Neural progenitor cell (in vitro differentiated cells): ENCODE measurements around the gene C1QTNF6. TPM values are rescaled to one million over a fixed set of nuclear protein-coding genes. Genes with fewer than 3 reads are reported as not detected.

Source experiments
- DNase-seq: peaks from one replicate; pipeline ENCODE4 v3.0.0-alpha.2; 2016; ENCODE audit warnings: low spot score
- H2AFZ ChIP-seq: fragments of 200-600 bp; sonication (generic); replicated peaks from 2 replicates; pipeline ENCODE4 v1.6.1; 2016; ENCODE audit warnings: antibody characterized with exemption
- H3F3A ChIP-seq: fragments of 200-600 bp; sonication (generic); 2 replicates; pipeline ENCODE4 v1.6.1; 2016; ENCODE audit warnings: antibody characterized with exemption, low read depth
- H3K27ac ChIP-seq: fragments of 200-600 bp; sonication (generic); 2 replicates; pipeline ENCODE4 v1.5.1; 2016; ENCODE audit warnings: mild to moderate bottlenecking
- H3K27me3 ChIP-seq: fragments of 200-600 bp; sonication (generic); 2 replicates; pipeline ENCODE4 v1.6.1; 2016; ENCODE audit warnings: mild to moderate bottlenecking, moderate library complexity
- H3K36me3 ChIP-seq: fragments of 200-600 bp; sonication (generic); 2 replicates; pipeline ENCODE4 v1.5.1; 2016
- H3K4me1 ChIP-seq: fragments of 200-600 bp; sonication (generic); 2 replicates; pipeline ENCODE4 v1.6.1; 2016; ENCODE audit warnings: mixed run types
- H3K4me2 ChIP-seq: fragments of 200-600 bp; sonication (generic); 2 replicates; pipeline ENCODE4 v1.6.1; 2016
- H3K4me3 ChIP-seq: fragments of 200-600 bp; sonication (generic); 2 replicates; pipeline ENCODE4 v1.5.1; 2016
- H3K79me2 ChIP-seq: fragments of 200-600 bp; sonication (generic); 2 replicates; pipeline ENCODE4 v1.6.1; 2016; ENCODE audit warnings: low read depth
- H3K9ac ChIP-seq: fragments of 200-600 bp; sonication (generic); 2 replicates; pipeline ENCODE4 v1.6.1; 2016
- H3K9me3 ChIP-seq: fragments of 200-600 bp; sonication (generic); 2 replicates; pipeline ENCODE4 v1.5.1; 2016; ENCODE audit warnings: low read depth
- H4K20me1 ChIP-seq: fragments of 200-600 bp; sonication (generic); 2 replicates; pipeline ENCODE4 v1.6.1; 2016; ENCODE audit warnings: low read depth
- H3K27ac Mint-ChIP-seq: 3 replicates; pipeline ENCODE4 v1.8.0; 2021; ENCODE audit warnings: mixed read lengths
- H3K27me3 Mint-ChIP-seq: 2 replicates; pipeline ENCODE4 v1.8.0; 2022; ENCODE audit warnings: low read depth, mild to moderate bottlenecking, inconsistent platforms, moderate library complexity, mixed read lengths; ENCODE audit not compliant: insufficient read depth
- H3K36me3 Mint-ChIP-seq: 3 replicates; pipeline ENCODE4 v1.8.0; 2021; ENCODE audit warnings: mixed read lengths
- H3K4me1 Mint-ChIP-seq: 3 replicates; pipeline ENCODE4 v1.8.0; 2021; ENCODE audit warnings: mixed read lengths
- H3K4me3 Mint-ChIP-seq: 3 replicates; pipeline ENCODE4 v1.8.0; 2021; ENCODE audit warnings: mild to moderate bottlenecking, moderate library complexity, mixed read lengths
- H3K9me3 Mint-ChIP-seq: 3 replicates; pipeline ENCODE4 v1.8.0; 2020; ENCODE audit warnings: mixed read lengths
- CTCF ChIP-seq: fragments of 200-600 bp; sonication (generic); IDR thresholded peaks from 2 replicates; pipeline ENCODE4 v1.5.1; 2017; ENCODE audit warnings: antibody characterized with exemption, mild to moderate bottlenecking
- EZH2 ChIP-seq: fragments of 200-600 bp; sonication (generic); IDR thresholded peaks from 2 replicates; pipeline ENCODE4 v1.6.1; 2017; ENCODE audit warnings: antibody characterized with exemption, mild to moderate bottlenecking, moderate library complexity
- EZH2phosphoT487 ChIP-seq: fragments of 200-600 bp; sonication (generic); IDR thresholded peaks from 2 replicates; pipeline ENCODE4 v1.6.1; 2017; ENCODE audit warnings: antibody characterized with exemption
- total RNA-seq: library from RNA; depleted of rRNA; stranded (reverse); fragments of >200 nt; gene quantifications from 2 replicates; pipeline ENCODE4 v1.2.3, GENCODE V29; 2015; ENCODE audit warnings: low replicate concordance

The C1QTNF6 gene
- total RNA-seq: 7.2 and 12.2 TPM in 2 replicates

DNA sequence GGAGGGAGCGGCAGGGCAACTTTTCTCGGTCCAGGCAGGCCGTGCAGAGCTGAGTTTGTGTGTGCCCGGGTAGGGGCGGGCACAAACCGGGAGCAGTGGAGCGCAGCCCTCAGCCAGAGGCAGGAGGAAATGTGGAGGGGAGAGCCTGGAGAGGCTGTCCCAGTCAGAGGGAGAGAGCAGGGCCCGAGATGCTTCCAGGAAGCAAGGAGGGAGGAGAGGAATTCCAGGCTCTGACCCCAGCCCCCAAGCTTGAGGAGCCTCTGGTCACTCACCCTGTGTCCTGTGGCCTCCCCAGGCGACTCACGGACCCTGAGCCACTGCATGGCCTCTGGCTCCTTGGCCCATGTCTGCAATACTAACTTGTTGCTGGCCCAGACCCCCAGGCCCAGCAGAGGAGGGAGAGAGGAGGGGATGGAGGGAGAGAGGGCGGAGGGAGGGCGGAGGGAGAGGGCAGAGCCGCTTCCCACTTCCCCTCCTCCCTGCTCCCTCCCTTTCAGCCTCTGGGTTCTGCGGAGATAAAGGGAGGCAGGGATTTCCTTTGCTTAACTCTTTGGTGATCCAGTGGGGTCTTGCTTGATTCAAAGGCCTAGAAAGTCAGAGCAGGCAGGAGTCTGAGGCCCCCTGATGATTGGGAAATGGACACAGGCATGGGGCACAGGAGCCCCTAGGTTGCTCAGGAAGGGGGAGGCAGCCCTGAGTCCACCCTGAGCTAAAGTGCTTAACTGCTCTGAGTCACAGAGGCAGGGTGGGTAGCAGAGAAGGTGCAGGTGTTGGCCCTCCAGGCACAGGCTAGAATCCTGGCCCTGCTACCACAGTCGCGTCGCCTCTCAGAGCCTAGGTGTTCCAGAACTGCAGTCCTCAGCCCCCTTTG, at the start of gene C1QTNF6:
Gene C1QTNF6, minus strand, starts transcription at position 357 of the 871 bp plus-strand sequence. Its CDS starts 34 bp downstream, at position 323.
- H4K20me1 ChIP-seq: no peaks in the 10 kb centered on the region
- Mint-ChIP-seq H3K4me3 (peak within 1 kb of the TSS; percentile 84), H3K27me3 (peaks cover 5% of the 10 kb centered on the region), H3K9me3 (peaks cover 6% of the 10 kb centered on the region), H3K27ac (peak within 1 kb of the TSS; percentile 98), H3K36me3 (peaks cover 8% of the 10 kb centered on the region), H3K4me1 (peaks cover 41% of the 10 kb centered on the region)
- H3K9me3 ChIP-seq: peaks cover 8% of the 10 kb centered on the region
- H3K4me1 ChIP-seq: peaks cover 27% of the 10 kb centered on the region
- peak; percentile 86 for DNase-seq
- no peaks in the 10 kb centered on the region for H3K27me3 ChIP-seq
- peak within 1 kb of the TSS; percentile 2 for H3K9ac ChIP-seq
- peak within 1 kb of the TSS; percentile 77 for H3K4me2 ChIP-seq
- H3K36me3 ChIP-seq: no peaks in the 10 kb centered on the region
- H3F3A ChIP-seq: peaks cover 34% of the 10 kb centered on the region
- H2AFZ ChIP-seq: peak within 1 kb of the TSS; percentile 48
- no peaks in the 10 kb centered on the region for H3K79me2 ChIP-seq
- TF ChIP-seq EZH2phosphoT487: no peak
- TF ChIP-seq EZH2: peak; percentile 32
- peak within 1 kb of the TSS; percentile 34 for H3K4me3 ChIP-seq
- peak within 1 kb of the TSS; percentile 89 for H3K27ac ChIP-seq

DNA sequence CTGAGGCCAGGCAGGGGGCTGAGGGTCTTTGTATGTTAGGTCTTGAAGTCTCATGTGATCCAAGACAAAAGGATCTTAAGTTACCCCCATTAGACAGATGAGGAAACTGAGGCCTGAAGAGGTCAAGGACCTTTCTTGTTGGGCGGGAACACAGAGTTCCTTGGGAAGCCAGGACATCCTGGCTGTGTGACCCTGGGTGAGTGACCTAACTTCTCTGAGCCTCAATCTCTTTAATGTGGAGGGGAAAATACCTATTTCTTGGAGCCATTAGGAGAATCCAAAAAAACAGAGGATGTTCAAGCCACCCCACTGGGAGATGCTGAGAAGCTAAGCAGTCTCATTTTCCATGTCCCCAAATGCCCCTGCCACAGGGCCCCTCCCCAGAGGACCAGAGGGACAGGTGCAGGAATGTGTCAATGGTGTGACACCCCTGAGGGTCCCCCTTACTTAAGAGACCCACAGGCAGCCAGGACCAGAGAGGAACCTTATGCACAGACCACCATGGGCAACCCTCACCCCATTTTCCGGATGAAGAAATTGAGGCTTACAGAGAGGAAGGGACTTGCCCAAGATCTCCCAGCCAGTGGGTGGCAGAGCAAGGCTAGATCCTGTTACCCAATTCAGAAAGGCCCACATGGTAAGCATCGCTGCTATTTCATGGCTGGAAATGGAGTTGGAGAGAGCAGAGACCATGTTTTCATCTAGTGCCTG, 48.0 kb upstream of the C1QTNF6 start:
- Mint-ChIP-seq H3K27ac (peak overlapping the region; percentile 42), H3K36me3 (no peaks in the 10 kb centered on the region), H3K4me1 (peaks cover 14% of the 10 kb centered on the region), H3K27me3 (peaks cover 11% of the 10 kb centered on the region), H3K9me3 (no peaks in the 10 kb centered on the region), H3K4me3 (no peak overlapping the region)
- no peak overlapping the region for H3K4me3 ChIP-seq
- no peaks in the 10 kb centered on the region for H3K9me3 ChIP-seq
- no peak for DNase-seq
- no peaks in the 10 kb centered on the region for H3K79me2 ChIP-seq
- no peaks in the 10 kb centered on the region for H3K4me1 ChIP-seq
- no peak overlapping the region for H3K27ac ChIP-seq
- no peak overlapping the region for H2AFZ ChIP-seq
- H4K20me1 ChIP-seq: no peaks in the 10 kb centered on the region
- TF ChIP-seq EZH2phosphoT487 (no peak), CTCF (no peak), EZH2 (no peak)
- H3K27me3 ChIP-seq: no peaks in the 10 kb centered on the region
- no peak overlapping the region for H3K9ac ChIP-seq
- H3K36me3 ChIP-seq: no peaks in the 10 kb centered on the region
- no peak overlapping the region for H3K4me2 ChIP-seq
- H3F3A ChIP-seq: no peaks in the 10 kb centered on the region

DNA sequence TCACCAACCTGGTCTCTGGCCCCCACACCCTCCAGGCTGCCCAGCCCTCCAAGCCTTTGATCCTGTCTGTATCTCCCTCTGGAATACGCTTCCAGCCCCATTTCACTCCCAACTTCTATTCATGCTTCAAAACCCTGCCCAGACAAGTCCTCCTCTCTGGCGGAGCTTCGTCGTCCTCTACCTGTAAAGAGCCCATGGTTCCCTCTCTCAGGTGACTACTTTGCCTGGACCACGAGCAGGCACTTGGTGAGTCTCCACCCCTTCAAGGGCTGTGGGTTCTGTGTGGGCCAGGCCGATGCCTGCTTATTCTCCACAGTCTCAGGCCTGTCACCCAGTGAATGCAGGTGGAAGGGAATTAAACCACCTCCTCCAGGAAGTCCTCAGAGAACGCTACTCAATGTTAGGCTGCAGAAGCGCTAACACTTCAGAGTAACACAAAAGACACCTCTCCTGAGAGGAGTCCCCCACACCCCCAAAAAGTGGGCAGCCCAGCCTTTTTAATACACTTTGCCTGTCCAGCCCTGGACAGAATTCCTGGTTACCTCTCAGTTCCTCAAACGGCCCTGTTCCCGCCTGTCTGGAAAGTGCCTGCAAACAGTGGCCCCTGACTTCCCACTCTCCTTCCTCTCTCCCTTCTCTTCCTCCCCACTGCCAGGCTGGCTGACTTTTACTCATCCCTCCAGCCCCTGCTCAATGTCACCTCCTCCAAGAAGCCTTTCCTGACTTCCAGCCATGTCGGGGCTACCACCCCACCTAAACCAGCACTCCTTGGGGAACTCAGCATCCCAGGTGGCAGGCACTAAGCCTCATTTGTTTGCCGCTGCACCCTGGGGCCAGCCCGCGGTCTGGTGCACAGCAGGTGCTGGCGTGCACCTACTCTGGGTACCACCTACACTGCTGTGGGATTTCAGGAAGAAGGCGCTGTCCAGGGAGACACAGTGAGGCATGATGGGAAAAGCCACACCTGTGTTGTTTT, 47.0 kb upstream of the C1QTNF6 start:
- Histone ChIP-seq H3K27me3 (no peaks in the 10 kb centered on the region), H3F3A (no peaks in the 10 kb centered on the region), H3K27ac (no peak overlapping the region), H3K9ac (no peak overlapping the region), H4K20me1 (no peaks in the 10 kb centered on the region), H3K4me1 (no peaks in the 10 kb centered on the region), H3K79me2 (no peaks in the 10 kb centered on the region), H3K4me3 (no peak overlapping the region), H3K4me2 (no peak overlapping the region), H3K36me3 (no peaks in the 10 kb centered on the region), H2AFZ (no peak overlapping the region), H3K9me3 (no peaks in the 10 kb centered on the region)
- H3K9me3 Mint-ChIP-seq: no peaks in the 10 kb centered on the region
- peak overlapping the region; percentile 43 for H3K4me3 Mint-ChIP-seq
- peak overlapping the region; percentile 72 for H3K27ac Mint-ChIP-seq
- H3K4me1 Mint-ChIP-seq: peaks cover 12% of the 10 kb centered on the region
- H3K27me3 Mint-ChIP-seq: peaks cover 11% of the 10 kb centered on the region
- no peak for DNase-seq
- TF ChIP-seq CTCF: no peak
- TF ChIP-seq EZH2: no peak
- no peak for TF ChIP-seq EZH2phosphoT487
- H3K36me3 Mint-ChIP-seq: no peaks in the 10 kb centered on the region
